ENCODE measurements around the gene GNAQ.

Gene GNAQ

GRCh38 chr9:77808751-77809081 is 222.9 kb downstream of the GNAQ start:
- Histone ChIP-seq H3K18ac (ENCODE audit: low read length) (no peak overlapping the region), H4K91ac (ENCODE audit: low read depth, low read length) (no peak overlapping the region), H3K27ac (ENCODE audit: low read depth, low read length) (no peak overlapping the region), H2BK120ac (ENCODE audit: insufficient read depth, low read length, poor library complexity) (no peak overlapping the region), H2BK12ac (ENCODE audit: low read length) (no peak overlapping the region), H3K36me3 (ENCODE audit: control insufficient read depth in 1 of 2, insufficient read depth in 2 of 2, low read length in 2 of 2) (no peaks in the 10 kb centered on the region), H3K4me1 (ENCODE audit: control insufficient read depth in 1 of 2, insufficient read depth in 2 of 2, low read length in 2 of 2) (peaks cover 0 to 7% of the 10 kb centered on the region in 2 experiments), H3K9ac (ENCODE audit: low read length) (no peak overlapping the region), H3K4me2 (ENCODE audit: low read length) (no peak overlapping the region), H3K14ac (ENCODE audit: low read length) (no peak overlapping the region), H3K23ac (ENCODE audit: low read length) (no peak overlapping the region), H4K8ac (ENCODE audit: low read depth, low read length) (no peak overlapping the region), H3K27me3 (ENCODE audit: insufficient read depth, low read length) (no peaks in the 10 kb centered on the region), H2BK5ac (ENCODE audit: low read depth, low read length, poor library complexity) (no peak overlapping the region), H3K4ac (ENCODE audit: low read depth, low read length) (no peak overlapping the region), H3K4me3 (ENCODE audit: low read depth, low read length) (no peak overlapping the region), H3K79me1 (ENCODE audit: low read length) (no peaks in the 10 kb centered on the region), H2AK5ac (ENCODE audit: low read length) (no peak overlapping the region), H3K9me3 (ENCODE audit: insufficient read depth, low read depth, low read length) (no peaks in the 10 kb centered on the region), H4K12ac (ENCODE audit: low read depth, low read length) (no peak overlapping the region), H3K79me2 (ENCODE audit: control insufficient read depth, insufficient read depth, low read length, poor library complexity) (no peaks in the 10 kb centered on the region), H2AFZ (ENCODE audit: insufficient read depth, low read length, poor library complexity) (no peak overlapping the region)
- WGBS (ENCODE audit: extremely low coverage, insufficient coverage, insufficient read length): no CpG with 5 or more reads among the region's 2 CpGs
- peak; percentile 74 to 90 for DNase-seq

GRCh38 chr9:77807846-77808750 is 223.5 kb downstream of the GNAQ start:
- Histone ChIP-seq H3K9me3 (ENCODE audit: insufficient read depth, low read depth, low read length) (no peaks in the 10 kb centered on the region), H3K27ac (ENCODE audit: low read depth, low read length) (peak overlapping the region; percentile 51), H2BK120ac (ENCODE audit: insufficient read depth, low read length, poor library complexity) (no peak overlapping the region), H2AK5ac (ENCODE audit: low read length) (no peak overlapping the region), H3K4ac (ENCODE audit: low read depth, low read length) (no peak overlapping the region), H3K27me3 (ENCODE audit: insufficient read depth, low read length) (no peaks in the 10 kb centered on the region), H3K4me2 (ENCODE audit: low read length) (no peak overlapping the region), H3K79me1 (ENCODE audit: low read length) (no peaks in the 10 kb centered on the region), H3K23ac (ENCODE audit: low read length) (no peak overlapping the region), H2BK12ac (ENCODE audit: low read length) (no peak overlapping the region), H3K4me3 (ENCODE audit: low read depth, low read length) (no peak overlapping the region), H2BK5ac (ENCODE audit: low read depth, low read length, poor library complexity) (no peak overlapping the region), H4K91ac (ENCODE audit: low read depth, low read length) (no peak overlapping the region), H2AFZ (ENCODE audit: insufficient read depth, low read length, poor library complexity) (no peak overlapping the region), H3K79me2 (ENCODE audit: control insufficient read depth, insufficient read depth, low read length, poor library complexity) (no peaks in the 10 kb centered on the region), H4K12ac (ENCODE audit: low read depth, low read length) (no peak overlapping the region), H3K18ac (ENCODE audit: low read length) (no peak overlapping the region), H3K4me1 (ENCODE audit: control insufficient read depth in 1 of 2, insufficient read depth in 2 of 2, low read length in 2 of 2) (peaks cover 0 to 7% of the 10 kb centered on the region in 2 experiments), H3K9ac (ENCODE audit: low read length) (no peak overlapping the region), H3K14ac (ENCODE audit: low read length) (no peak overlapping the region), H4K8ac (ENCODE audit: low read depth, low read length) (no peak overlapping the region), H3K36me3 (ENCODE audit: control insufficient read depth in 1 of 2, insufficient read depth in 2 of 2, low read length in 2 of 2) (no peaks in the 10 kb centered on the region)
- no CpG with 5 or more reads among the region's 6 CpGs for WGBS (ENCODE audit: extremely low coverage, insufficient coverage, insufficient read length)
- DNase-seq: peak; percentile 31 to 82

- Histone ChIP-seq H3K18ac (ENCODE audit: low read length) (no peak overlapping the region), H2BK5ac (ENCODE audit: low read depth, low read length, poor library complexity) (no peak overlapping the region)
- WGBS (ENCODE audit: extremely low coverage, insufficient coverage, insufficient read length): no CpG with 5 or more reads among the region's 2 CpGs
Observed at GRCh38 chr9:77807281-77807683, 224.3 kb downstream of the GNAQ start.

DNA sequence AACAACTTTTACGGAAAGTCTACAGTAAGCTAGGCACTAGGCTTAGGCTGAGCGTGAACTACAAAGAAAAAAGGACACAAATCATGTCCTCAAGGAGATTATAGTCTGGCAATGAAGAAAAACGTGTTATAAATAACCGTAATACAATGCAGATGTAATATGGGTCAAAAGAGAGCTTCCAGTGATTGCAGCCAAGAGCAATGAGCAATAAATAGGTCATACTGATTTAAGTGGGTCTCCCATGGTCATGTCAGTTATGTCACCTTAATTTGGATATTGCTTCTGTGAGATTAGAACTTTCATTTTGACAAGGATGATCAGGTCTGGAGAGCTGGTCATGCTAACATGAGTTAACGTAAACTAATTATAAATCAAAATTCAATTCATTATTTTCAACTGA is 224.9 kb downstream of the GNAQ start:
- H2AFZ ChIP-seq (ENCODE audit: insufficient read depth, low read length, poor library complexity): no peak overlapping the region
- no peaks in the 10 kb centered on the region for H3K9me3 ChIP-seq (ENCODE audit: insufficient read depth, low read depth, low read length)
- H4K91ac ChIP-seq (ENCODE audit: low read depth, low read length): no peak overlapping the region
- H3K79me1 ChIP-seq (ENCODE audit: low read length): peaks cover 2% of the 10 kb centered on the region
- H2AK5ac ChIP-seq (ENCODE audit: low read length): no peak overlapping the region
- H3K27me3 ChIP-seq (ENCODE audit: insufficient read depth, low read length): no peaks in the 10 kb centered on the region
- H2BK120ac ChIP-seq (ENCODE audit: insufficient read depth, low read length, poor library complexity): no peak overlapping the region
- H3K4ac ChIP-seq (ENCODE audit: low read depth, low read length): no peak overlapping the region
- no peak overlapping the region for H3K4me3 ChIP-seq (ENCODE audit: low read depth, low read length)
- no peak overlapping the region for H3K4me2 ChIP-seq (ENCODE audit: low read length)
- no peaks in the 10 kb centered on the region for H3K79me2 ChIP-seq (ENCODE audit: control insufficient read depth, insufficient read depth, low read length, poor library complexity)
- WGBS (ENCODE audit: extremely low coverage, insufficient coverage, insufficient read length): no CpG with 5 or more reads among the region's 5 CpGs
- no peak overlapping the region for H3K9ac ChIP-seq (ENCODE audit: low read length)
- no peak for DNase-seq
- H3K14ac ChIP-seq (ENCODE audit: low read length): no peak overlapping the region
- H3K23ac ChIP-seq (ENCODE audit: low read length): no peak overlapping the region
- no peak overlapping the region for H4K12ac ChIP-seq (ENCODE audit: low read depth, low read length)
- H2BK5ac ChIP-seq (ENCODE audit: low read depth, low read length, poor library complexity): no peak overlapping the region
- no peaks in the 10 kb centered on the region for H3K36me3 ChIP-seq (ENCODE audit: control insufficient read depth in 1 of 2, insufficient read depth in 2 of 2, low read length in 2 of 2)
- no peak overlapping the region for H3K27ac ChIP-seq (ENCODE audit: low read depth, low read length)
- H4K8ac ChIP-seq (ENCODE audit: low read depth, low read length): no peak overlapping the region
- H3K4me1 ChIP-seq (ENCODE audit: control insufficient read depth in 1 of 2, insufficient read depth in 2 of 2, low read length in 2 of 2): peaks cover 0 to 7% of the 10 kb centered on the region in 2 experiments
- H2BK12ac ChIP-seq (ENCODE audit: low read length): no peak overlapping the region
- no peak overlapping the region for H3K18ac ChIP-seq (ENCODE audit: low read length)

More at GRCh38 chr9:77807281-77807683, 224.3 kb downstream of the GNAQ start:
- DNase-seq: peak; percentile 72 to 96
- Histone ChIP-seq H2AK5ac (ENCODE audit: low read length) (no peak overlapping the region), H3K4me1 (ENCODE audit: control insufficient read depth in 1 of 2, insufficient read depth in 2 of 2, low read length in 2 of 2) (peaks cover 0 to 7% of the 10 kb centered on the region in 2 experiments), H3K79me1 (ENCODE audit: low read length) (peaks cover 2% of the 10 kb centered on the region), H3K4me3 (ENCODE audit: low read depth, low read length) (no peak overlapping the region), H3K14ac (ENCODE audit: low read length) (no peak overlapping the region), H3K4ac (ENCODE audit: low read depth, low read length) (no peak overlapping the region), H2BK12ac (ENCODE audit: low read length) (no peak overlapping the region), H3K79me2 (ENCODE audit: control insufficient read depth, insufficient read depth, low read length, poor library complexity) (no peaks in the 10 kb centered on the region), H2BK120ac (ENCODE audit: insufficient read depth, low read length, poor library complexity) (no peak overlapping the region), H3K27me3 (ENCODE audit: insufficient read depth, low read length) (no peaks in the 10 kb centered on the region), H3K9ac (ENCODE audit: low read length) (no peak overlapping the region), H3K9me3 (ENCODE audit: insufficient read depth, low read depth, low read length) (no peaks in the 10 kb centered on the region), H2AFZ (ENCODE audit: insufficient read depth, low read length, poor library complexity) (no peak overlapping the region), H3K36me3 (ENCODE audit: control insufficient read depth in 1 of 2, insufficient read depth in 2 of 2, low read length in 2 of 2) (no peaks in the 10 kb centered on the region), H4K91ac (ENCODE audit: low read depth, low read length) (no peak overlapping the region), H3K27ac (ENCODE audit: low read depth, low read length) (no peak overlapping the region), H3K4me2 (ENCODE audit: low read length) (no peak overlapping the region), H4K12ac (ENCODE audit: low read depth, low read length) (no peak overlapping the region), H4K8ac (ENCODE audit: low read depth, low read length) (no peak overlapping the region), H3K23ac (ENCODE audit: low read length) (no peak overlapping the region)
